Measurements from ENCODE around the gene ADGRL2.

- TF ChIP-seq EZH2 (IDR thresholded peaks at IDR 0.05) (no peak), CTCF (IDR thresholded peaks at IDR 0.05) (no peak)
These were observed 213.0 kb downstream of the ADGRL2 start for GRCh38 chr1:82013702-82014101.

All from neural progenitor cell (in vitro differentiated cells).